Right lobe of liver (tissue), 4 donors: ENCODE data around the gene GGA1.

Experiments used
- CTCF ChIP-seq, 4 donors: fragments of 200-600 bp in 3 of 4; fragments of 450-650 bp in 1 of 4; IDR thresholded peaks; one replicate each; pipeline versions ENCODE4 v1.5.1 to v1.8.0; 2016 to 2022; ENCODE audit warnings: antibody characterized with exemption in 4 of 4, mild to moderate bottlenecking in 2 of 4
- POLR2A ChIP-seq: fragments of 450-650 bp; IDR thresholded peaks from one replicate; pipeline ENCODE4 v1.6.1; 2017; ENCODE audit warnings: antibody characterized with exemption, mild to moderate bottlenecking
- donor health status: DM: no; HTN: no; CAD: no.
- donor health status: DM: no; HTN: no; CAD: no.
- donor health status: DM: no; HTN: yes; CAD: no.

GRCh38 chr22:37643225-37643847 is 34.7 kb downstream of the GGA1 start:
- TF ChIP-seq CTCF (IDR thresholded peaks at IDR 0.05) (peak; percentile 89 to 95 (median 93)), POLR2A (no peak)
